CD4-positive, CD25-positive, alpha-beta regulatory T cell (primary cell): ENCODE results near the gene RASSF4. TPM values are rescaled to one million over a fixed set of nuclear protein-coding genes. Genes with fewer than 3 reads are reported as not detected.

ENCODE experiments used
- ATAC-seq, 2 donors: fragments of 150-1000 bp; cut with Tn5 transposase; one replicate each; pipeline ENCODE4 v1.10.0; 2021; ENCODE audit warnings: low read depth in 2 of 2, moderate number of reproducible peaks in 2 of 2, moderate library complexity in 1 of 2
- DNase-seq, 3 donors: peaks; one replicate each; pipeline versions ENCODE4 v3.0.0 to v3.0.0-alpha.2; 2012 to 2022; ENCODE audit warnings: mixed read lengths in 1 of 3
- H3K27ac ChIP-seq: one replicate; pipeline ENCODE4 v1.7.0; 2013; ENCODE audit warnings: mild to moderate bottlenecking, low read length; ENCODE audit not compliant: insufficient read depth, poor library complexity, severe bottlenecking
- H3K27me3 ChIP-seq: one replicate; pipeline ENCODE4 v1.7.0; 2013; ENCODE audit warnings: low read length; ENCODE audit not compliant: control insufficient read depth, insufficient read depth
- H3K36me3 ChIP-seq: one replicate; pipeline ENCODE4 v1.7.0; 2013; ENCODE audit warnings: mild to moderate bottlenecking, low read length, moderate library complexity; ENCODE audit not compliant: control insufficient read depth, insufficient read depth
- H3K4me1 ChIP-seq: 2 replicates; pipeline ENCODE4 v1.7.0; 2013; ENCODE audit warnings: mild to moderate bottlenecking, low read length; ENCODE audit not compliant: insufficient read depth, control insufficient read depth, poor library complexity, severe bottlenecking
- H3K4me3 ChIP-seq: one replicate; pipeline ENCODE4 v1.7.0; 2013; ENCODE audit warnings: low read depth, mild to moderate bottlenecking, low read length, moderate library complexity
- H3K9me3 ChIP-seq, 2 experiments: 1 replicate in 1 of 2; 2 replicates in 1 of 2; pipeline ENCODE4 v1.7.0; 2013; ENCODE audit warnings: low read length in 2 of 2, mild to moderate bottlenecking in 1 of 2, moderate library complexity in 1 of 2; ENCODE audit not compliant: control insufficient read depth in 2 of 2
- H3K27ac Mint-ChIP-seq, 3 donors: one replicate each; pipeline ENCODE4 v1.8.0; 2020 to 2022; ENCODE audit warnings: mild to moderate bottlenecking in 3 of 3, mixed read lengths in 3 of 3, moderate library complexity in 2 of 3
- H3K27me3 Mint-ChIP-seq: one replicate; pipeline ENCODE4 v1.8.0; 2022; ENCODE audit warnings: mild to moderate bottlenecking, mixed read lengths
- H3K36me3 Mint-ChIP-seq: one replicate; pipeline ENCODE4 v1.8.0; 2020; ENCODE audit warnings: mixed read lengths
- H3K4me1 Mint-ChIP-seq, 4 donors: one replicate each; pipeline ENCODE4 v1.8.0; 2020 to 2022; ENCODE audit warnings: mixed read lengths in 4 of 4, mild to moderate bottlenecking in 1 of 4
- H3K4me3 Mint-ChIP-seq, 4 donors: one replicate each; pipeline ENCODE4 v1.8.0; 2020 to 2022; ENCODE audit warnings: mild to moderate bottlenecking in 4 of 4, mixed read lengths in 4 of 4, moderate library complexity in 3 of 4
- H3K9me3 Mint-ChIP-seq, 7 donors: one replicate each; pipeline ENCODE4 v1.8.0; 2020 to 2022; ENCODE audit warnings: mixed read lengths in 7 of 7, mild to moderate bottlenecking in 3 of 7, moderate library complexity in 2 of 7
- polyA plus RNA-seq, 4 donors: library from polyadenylated mRNA; unstranded; fragments of 300-500 nt; fragmentation: Illumina TruSeq; gene quantifications; one replicate each; pipeline ENCODE4 v1.2.3, GENCODE V29; 2021
- total RNA-seq: library from RNA; stranded (reverse); gene quantifications from one replicate; pipeline ENCODE4 v1.2.3, GENCODE V29; 2022

RASSF4 gene
- total RNA-seq (1.3 TPM), polyA plus RNA-seq (under 1 TPM in 3 of 4 donors, not detected in 1; 0.37 to 0.67 (median 0.39) TPM)

- peak; percentile 87 to 91 (median 89) for DNase-seq
- Mint-ChIP-seq H3K9me3 (no peaks in the 10 kb centered on the region), H3K27me3 (no peaks in the 10 kb centered on the region), H3K4me3 (peak within 1 kb of the TSS; percentile 89 to 95 (median 90)), H3K27ac (peak within 1 kb of the TSS in 2 of 3 donors; percentile 72 to 85), H3K4me1 (peaks cover 6 to 45% (median 28%) of the 10 kb centered on the region in 4 donors), H3K36me3 (peaks cover 17% of the 10 kb centered on the region)
- Histone ChIP-seq H3K4me1 (peaks cover 18% of the 10 kb centered on the region), H3K36me3 (peaks cover 3% of the 10 kb centered on the region), H3K27ac (peak within 1 kb of the TSS; percentile 58), H3K9me3 (no peaks in the 10 kb centered on the region), H3K27me3 (no peaks in the 10 kb centered on the region), H3K4me3 (peak within 1 kb of the TSS; percentile 90)
- peak; percentile 100 for ATAC-seq
These were observed at the start of gene RASSF4 for GRCh38 chr10:44959247-44960087. Gene RASSF4, plus strand, starts transcription at chr10:44959802. Its CDS starts 10,401 bp downstream, at chr10:44970203.

- H3K4me3 Mint-ChIP-seq: no peak overlapping the region
- no peaks in the 10 kb centered on the region for H3K9me3 ChIP-seq
These were observed 49.7 kb upstream of the RASSF4 start for GRCh38 chr10:44909910-44910309.

GRCh38 chr10:44910602-44911001, 49.0 kb upstream of the RASSF4 start:
- no peaks in the 10 kb centered on the region for H3K9me3 ChIP-seq
- ATAC-seq: no peak
- H3K4me1 Mint-ChIP-seq: peaks cover 0 to 23% (median 6%) of the 10 kb centered on the region in 4 donors
- H3K27ac ChIP-seq: no peak overlapping the region
- no peak overlapping the region for H3K27ac Mint-ChIP-seq
- no peaks in the 10 kb centered on the region for H3K36me3 Mint-ChIP-seq
- no peak overlapping the region for H3K4me3 Mint-ChIP-seq
- no peak overlapping the region for H3K4me3 ChIP-seq
- H3K36me3 ChIP-seq: no peaks in the 10 kb centered on the region
- H3K27me3 Mint-ChIP-seq: no peaks in the 10 kb centered on the region
- H3K4me1 ChIP-seq: peaks cover 15% of the 10 kb centered on the region
- no peaks in the 10 kb centered on the region for H3K9me3 Mint-ChIP-seq
- no peak for DNase-seq
- no peaks in the 10 kb centered on the region for H3K27me3 ChIP-seq

More at GRCh38 chr10:44909910-44910309, 49.7 kb upstream of the RASSF4 start:
- Mint-ChIP-seq H3K9me3 (no peaks in the 10 kb centered on the region), H3K27me3 (no peaks in the 10 kb centered on the region), H3K4me1 (peaks cover 0 to 20% (median 6%) of the 10 kb centered on the region in 4 donors), H3K27ac (no peak overlapping the region), H3K36me3 (no peaks in the 10 kb centered on the region)
- Histone ChIP-seq H3K27me3 (no peaks in the 10 kb centered on the region), H3K36me3 (no peaks in the 10 kb centered on the region), H3K27ac (no peak overlapping the region), H3K4me3 (no peak overlapping the region), H3K4me1 (peaks cover 15% of the 10 kb centered on the region)
- DNase-seq (no peak), ATAC-seq (no peak)

- no peaks in the 10 kb centered on the region for H3K27me3 Mint-ChIP-seq
- no peak within 1 kb of the TSS for H3K4me3 ChIP-seq
- no peak within 1 kb of the TSS for H3K4me3 Mint-ChIP-seq
- H3K9me3 Mint-ChIP-seq: no peaks in the 10 kb centered on the region
- DNase-seq (no peak), ATAC-seq (no peak)
- peak within 1 kb of the TSS in 1 of 3 donors; percentile 5 for H3K27ac Mint-ChIP-seq
- H3K9me3 ChIP-seq: no peaks in the 10 kb centered on the region
- peaks cover 0 to 25% (median 6%) of the 10 kb centered on the region in 4 donors for H3K4me1 Mint-ChIP-seq
- no peaks in the 10 kb centered on the region for H3K36me3 Mint-ChIP-seq
- H3K27ac ChIP-seq: no peak within 1 kb of the TSS
- no peaks in the 10 kb centered on the region for H3K36me3 ChIP-seq
- peaks cover 15% of the 10 kb centered on the region for H3K4me1 ChIP-seq
- H3K27me3 ChIP-seq: no peaks in the 10 kb centered on the region
These were observed 48.5 kb upstream of the RASSF4 start, which contains the start of gene TMEM72 for GRCh38 chr10:44911081-44911540. Gene TMEM72, plus strand, starts transcription at chr10:44911337. Its CDS starts 176 bp downstream, at chr10:44911513.

GRCh38 chr10:44911951-44912350, 47.7 kb upstream of the RASSF4 start:
- Mint-ChIP-seq H3K9me3 (no peaks in the 10 kb centered on the region), H3K36me3 (no peaks in the 10 kb centered on the region), H3K4me1 (peaks cover 0 to 25% (median 6%) of the 10 kb centered on the region in 4 donors), H3K27ac (no peak overlapping the region), H3K4me3 (no peak overlapping the region), H3K27me3 (no peaks in the 10 kb centered on the region)
- no peak overlapping the region for H3K27ac ChIP-seq
- no peaks in the 10 kb centered on the region for H3K27me3 ChIP-seq
- no peaks in the 10 kb centered on the region for H3K36me3 ChIP-seq
- no peak for ATAC-seq
- no peak for DNase-seq
- H3K4me1 ChIP-seq: peaks cover 15% of the 10 kb centered on the region
- H3K4me3 ChIP-seq: no peak overlapping the region
- no peaks in the 10 kb centered on the region for H3K9me3 ChIP-seq

- peak overlapping the region; percentile 60 to 86 (median 64) for H3K27ac Mint-ChIP-seq
- H3K4me3 Mint-ChIP-seq: peak overlapping the region in 3 of 4 donors; percentile 48 to 69 (median 69)
- ATAC-seq (peak; percentile 38 to 66), DNase-seq (peak in 2 of 3 donors; percentile 56 to 80)
- Histone ChIP-seq H3K27me3 (peaks cover 3% of the 10 kb centered on the region), H3K27ac (no peak overlapping the region), H3K4me3 (no peak overlapping the region), H3K36me3 (no peaks in the 10 kb centered on the region), H3K4me1 (peaks cover 15% of the 10 kb centered on the region), H3K9me3 (no peaks in the 10 kb centered on the region)
- H3K36me3 Mint-ChIP-seq: no peaks in the 10 kb centered on the region
- peaks cover 0 to 6% (median 0%) of the 10 kb centered on the region in 7 donors for H3K9me3 Mint-ChIP-seq
- H3K4me1 Mint-ChIP-seq: peaks cover 0 to 25% (median 6%) of the 10 kb centered on the region in 4 donors
- no peaks in the 10 kb centered on the region for H3K27me3 Mint-ChIP-seq
These were observed 46.1 kb upstream of the RASSF4 start for GRCh38 chr10:44913350-44914081.

GRCh38 chr10:44914891-44915290, 44.7 kb upstream of the RASSF4 start:
- H3K4me1 ChIP-seq: peaks cover 15% of the 10 kb centered on the region
- peaks cover 0 to 25% (median 6%) of the 10 kb centered on the region in 4 donors for H3K4me1 Mint-ChIP-seq
- no peaks in the 10 kb centered on the region for H3K9me3 ChIP-seq
- no peaks in the 10 kb centered on the region for H3K36me3 Mint-ChIP-seq
- DNase-seq (no peak), ATAC-seq (no peak)
- H3K4me3 ChIP-seq: no peak overlapping the region
- no peak overlapping the region for H3K27ac Mint-ChIP-seq
- no peak overlapping the region for H3K4me3 Mint-ChIP-seq
- H3K36me3 ChIP-seq: no peaks in the 10 kb centered on the region
- peaks cover 0 to 6% (median 0%) of the 10 kb centered on the region in 7 donors for H3K9me3 Mint-ChIP-seq
- H3K27me3 ChIP-seq: peaks cover 3% of the 10 kb centered on the region
- no peak overlapping the region for H3K27ac ChIP-seq
- H3K27me3 Mint-ChIP-seq: no peaks in the 10 kb centered on the region
